ENCODE results near the gene HMCN2.

DNA sequence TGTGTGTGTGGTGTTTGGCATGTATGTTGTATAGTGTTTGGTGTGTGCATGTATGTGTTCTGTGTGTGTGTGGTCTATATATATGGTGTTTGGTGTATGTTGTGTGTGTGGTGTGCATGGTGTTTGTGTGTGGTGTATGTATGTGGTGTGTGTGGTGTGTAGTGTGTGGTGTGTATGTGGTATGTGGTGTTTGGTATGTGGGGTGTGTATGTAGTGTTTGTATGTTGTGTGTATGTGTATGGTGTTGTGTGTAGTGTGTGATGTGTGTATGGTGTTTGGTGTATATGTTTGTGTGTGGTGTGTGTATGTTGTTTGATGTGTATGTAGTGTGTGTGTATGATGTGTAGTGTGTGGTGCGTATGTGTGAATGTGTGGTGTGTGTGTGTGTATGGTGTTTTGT is 78.8 kb downstream of the HMCN2 start:
- TF ChIP-seq, protein P1, sequence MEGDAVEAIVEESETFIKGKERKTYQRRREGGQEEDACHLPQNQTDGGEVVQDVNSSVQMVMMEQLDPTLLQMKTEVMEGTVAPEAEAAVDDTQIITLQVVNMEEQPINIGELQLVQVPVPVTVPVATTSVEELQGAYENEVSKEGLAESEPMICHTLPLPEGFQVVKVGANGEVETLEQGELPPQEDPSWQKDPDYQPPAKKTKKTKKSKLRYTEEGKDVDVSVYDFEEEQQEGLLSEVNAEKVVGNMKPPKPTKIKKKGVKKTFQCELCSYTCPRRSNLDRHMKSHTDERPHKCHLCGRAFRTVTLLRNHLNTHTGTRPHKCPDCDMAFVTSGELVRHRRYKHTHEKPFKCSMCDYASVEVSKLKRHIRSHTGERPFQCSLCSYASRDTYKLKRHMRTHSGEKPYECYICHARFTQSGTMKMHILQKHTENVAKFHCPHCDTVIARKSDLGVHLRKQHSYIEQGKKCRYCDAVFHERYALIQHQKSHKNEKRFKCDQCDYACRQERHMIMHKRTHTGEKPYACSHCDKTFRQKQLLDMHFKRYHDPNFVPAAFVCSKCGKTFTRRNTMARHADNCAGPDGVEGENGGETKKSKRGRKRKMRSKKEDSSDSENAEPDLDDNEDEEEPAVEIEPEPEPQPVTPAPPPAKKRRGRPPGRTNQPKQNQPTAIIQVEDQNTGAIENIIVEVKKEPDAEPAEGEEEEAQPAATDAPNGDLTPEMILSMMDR (IDR thresholded peaks at IDR 0.05) = no peak
- TF ChIP-seq FOXJ3 (CRISPR knock-in tag; IDR thresholded peaks at IDR 0.05) (no peak), JUND (IDR thresholded peaks at IDR 0.05) (no peak), RXRA (IDR thresholded peaks at IDR 0.05; ENCODE audit: borderline replicate concordance, low read depth) (no peak), RCOR1 (IDR thresholded peaks at IDR 0.05; ENCODE audit: low read length) (no peak), POLR2AphosphoS5 (IDR thresholded peaks at IDR 0.05; ENCODE audit: low read depth, low read length) (no peak), YY1 (IDR thresholded peaks at IDR 0.05; ENCODE audit: low read depth) (no peak)
- TF ChIP-seq, protein P2, sequence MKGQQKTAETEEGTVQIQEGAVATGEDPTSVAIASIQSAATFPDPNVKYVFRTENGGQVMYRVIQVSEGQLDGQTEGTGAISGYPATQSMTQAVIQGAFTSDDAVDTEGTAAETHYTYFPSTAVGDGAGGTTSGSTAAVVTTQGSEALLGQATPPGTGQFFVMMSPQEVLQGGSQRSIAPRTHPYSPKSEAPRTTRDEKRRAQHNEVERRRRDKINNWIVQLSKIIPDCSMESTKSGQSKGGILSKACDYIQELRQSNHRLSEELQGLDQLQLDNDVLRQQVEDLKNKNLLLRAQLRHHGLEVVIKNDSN (IDR thresholded peaks at IDR 0.05; ENCODE audit: borderline replicate concordance, low read depth) = no peak
- TF ChIP-seq, protein P3, sequence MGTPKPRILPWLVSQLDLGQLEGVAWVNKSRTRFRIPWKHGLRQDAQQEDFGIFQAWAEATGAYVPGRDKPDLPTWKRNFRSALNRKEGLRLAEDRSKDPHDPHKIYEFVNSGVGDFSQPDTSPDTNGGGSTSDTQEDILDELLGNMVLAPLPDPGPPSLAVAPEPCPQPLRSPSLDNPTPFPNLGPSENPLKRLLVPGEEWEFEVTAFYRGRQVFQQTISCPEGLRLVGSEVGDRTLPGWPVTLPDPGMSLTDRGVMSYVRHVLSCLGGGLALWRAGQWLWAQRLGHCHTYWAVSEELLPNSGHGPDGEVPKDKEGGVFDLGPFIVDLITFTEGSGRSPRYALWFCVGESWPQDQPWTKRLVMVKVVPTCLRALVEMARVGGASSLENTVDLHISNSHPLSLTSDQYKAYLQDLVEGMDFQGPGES (IDR thresholded peaks at IDR 0.05; ENCODE audit: low read depth, low read length) = no peak
